Astrocyte (in vitro differentiated cells and primary cell): ENCODE data around the gene NDUFB8. TPM values are rescaled to one million over a fixed set of nuclear protein-coding genes. Genes with fewer than 3 reads are reported as not detected.

ENCODE experiments used
- DNase-seq: peaks from one replicate; pipeline ENCODE4 v3.0.0-alpha.2; 2010; ENCODE audit warnings: low read depth
- FAIRE-seq: peaks from 2 replicates; lab custom pipeline; 2011; peaks lifted over from hg19 to GRCh38; lab: Jason Lieb, UNC
- H2AFZ ChIP-seq: 2 replicates; pipeline ENCODE4 v1.6.0; 2012; ENCODE audit warnings: low read depth, low read length, inconsistent platforms
- H3K27ac ChIP-seq: 2 replicates; pipeline ENCODE4 v1.5.1; 2011; ENCODE audit warnings: low read depth, low read length, inconsistent platforms
- H3K27me3 ChIP-seq: 2 replicates; pipeline ENCODE4 v1.6.0; 2011; ENCODE audit warnings: low read length, inconsistent platforms; ENCODE audit not compliant: insufficient read depth
- H3K36me3 ChIP-seq: 2 replicates; pipeline ENCODE4 v1.5.1; 2011; ENCODE audit warnings: low read length, inconsistent platforms; ENCODE audit not compliant: insufficient read depth
- H3K4me1 ChIP-seq: 2 replicates; pipeline ENCODE4 v1.5.1; 2011; ENCODE audit warnings: low read length, inconsistent platforms; ENCODE audit not compliant: insufficient read depth
- H3K4me2 ChIP-seq: 2 replicates; pipeline ENCODE4 v1.6.0; 2012; ENCODE audit warnings: low read length, inconsistent platforms
- H3K4me3 ChIP-seq: 2 replicates; pipeline ENCODE4 v1.5.1; 2011; ENCODE audit warnings: low read depth, mild to moderate bottlenecking, low read length, inconsistent platforms; ENCODE audit not compliant: insufficient read depth
- H3K79me2 ChIP-seq: 2 replicates; pipeline ENCODE4 v1.6.0; 2012; ENCODE audit warnings: mild to moderate bottlenecking, low read length, inconsistent platforms; ENCODE audit not compliant: insufficient read depth
- H3K9ac ChIP-seq: 2 replicates; pipeline ENCODE4 v1.6.0; 2012; ENCODE audit warnings: mild to moderate bottlenecking, low read length, inconsistent platforms
- H3K9me3 ChIP-seq: 2 replicates; pipeline ENCODE4 v1.5.1; 2012; ENCODE audit warnings: low read depth, mild to moderate bottlenecking, low read length, inconsistent platforms; ENCODE audit not compliant: insufficient read depth
- H4K20me1 ChIP-seq: 2 replicates; pipeline ENCODE4 v1.6.0; 2012; ENCODE audit warnings: low read length, inconsistent platforms; ENCODE audit not compliant: insufficient read depth
- H3K27ac Mint-ChIP-seq: one replicate; pipeline ENCODE4 v1.8.0; 2021; ENCODE audit warnings: mild to moderate bottlenecking, mixed read lengths; ENCODE audit not compliant: unreplicated experiment
- H3K27me3 Mint-ChIP-seq: one replicate; pipeline ENCODE4 v1.8.0; 2021; ENCODE audit warnings: low read depth, mixed read lengths; ENCODE audit not compliant: unreplicated experiment
- H3K36me3 Mint-ChIP-seq: one replicate; pipeline ENCODE4 v1.8.0; 2021; ENCODE audit warnings: low read depth, mixed read lengths; ENCODE audit not compliant: unreplicated experiment
- H3K4me1 Mint-ChIP-seq: one replicate; pipeline ENCODE4 v1.8.0; 2021; ENCODE audit warnings: low read depth, mixed read lengths; ENCODE audit not compliant: unreplicated experiment
- H3K4me3 Mint-ChIP-seq: one replicate; pipeline ENCODE4 v1.8.0; 2021; ENCODE audit warnings: mild to moderate bottlenecking, moderate library complexity, mixed read lengths; ENCODE audit not compliant: unreplicated experiment
- H3K9me3 Mint-ChIP-seq: one replicate; pipeline ENCODE4 v1.8.0; 2021; ENCODE audit warnings: mild to moderate bottlenecking, mixed read lengths; ENCODE audit not compliant: unreplicated experiment
- CTCF ChIP-seq: IDR thresholded peaks from 2 replicates; pipeline ENCODE4 v1.5.1; 2011; ENCODE audit warnings: low read depth, mild to moderate bottlenecking, inconsistent platforms, low read length, moderate library complexity; ENCODE audit not compliant: insufficient read depth
- EZH2 ChIP-seq: IDR thresholded peaks from 2 replicates; pipeline ENCODE4 v1.6.1; 2012; ENCODE audit warnings: mild to moderate bottlenecking, low read length, inconsistent platforms; ENCODE audit not compliant: insufficient read depth
- total RNA-seq: library from RNA; stranded (reverse); gene quantifications from 2 replicates; pipeline ENCODE4 v1.2.1, GENCODE V29; 2021

NDUFB8 gene
- total RNA-seq, 1 donor from 2014 or later, result 155 TPM

- TF ChIP-seq CTCF, result no peak
- no peak for TF ChIP-seq EZH2
- H3K9ac ChIP-seq, result no peak overlapping the region
- Mint-ChIP-seq H3K4me1 (peaks cover 17% of the 10 kb centered on the region), H3K27ac (no peak overlapping the region), H3K36me3 (peaks cover 12% of the 10 kb centered on the region), H3K27me3 (no peaks in the 10 kb centered on the region), H3K4me3 (no peak overlapping the region), H3K9me3 (no peaks in the 10 kb centered on the region)
- H3K4me1 ChIP-seq, result peaks cover 26% of the 10 kb centered on the region
- H3K27ac ChIP-seq, result no peak overlapping the region
- no peaks in the 10 kb centered on the region for H3K9me3 ChIP-seq
- H3K79me2 ChIP-seq, result peaks cover 28% of the 10 kb centered on the region
- no peak overlapping the region for H2AFZ ChIP-seq
- FAIRE-seq (no peak), DNase-seq (no peak)
- H3K4me3 ChIP-seq, result no peak overlapping the region
- H3K27me3 ChIP-seq, result no peaks in the 10 kb centered on the region
- peaks cover 6% of the 10 kb centered on the region for H4K20me1 ChIP-seq
- peaks cover 17% of the 10 kb centered on the region for H3K36me3 ChIP-seq
- no peak overlapping the region for H3K4me2 ChIP-seq
These were observed 5.5 kb downstream of the NDUFB8 start for GRCh38 chr10:100524206-100524605.

GRCh38 chr10:100522945-100523344 lies 6.7 kb downstream of the NDUFB8 start:
- Histone ChIP-seq H3K9ac (no peak overlapping the region), H3K4me1 (peaks cover 22% of the 10 kb centered on the region), H3K9me3 (no peaks in the 10 kb centered on the region), H3K4me2 (peak overlapping the region; percentile 17), H4K20me1 (no peaks in the 10 kb centered on the region), H3K4me3 (no peak overlapping the region), H3K36me3 (peaks cover 17% of the 10 kb centered on the region), H3K79me2 (peaks cover 16% of the 10 kb centered on the region), H3K27ac (no peak overlapping the region), H3K27me3 (no peaks in the 10 kb centered on the region), H2AFZ (no peak overlapping the region)
- Mint-ChIP-seq H3K4me1 (peaks cover 17% of the 10 kb centered on the region), H3K9me3 (no peaks in the 10 kb centered on the region), H3K36me3 (peaks cover 12% of the 10 kb centered on the region), H3K27me3 (peaks cover 8% of the 10 kb centered on the region), H3K4me3 (no peak overlapping the region), H3K27ac (no peak overlapping the region)
- TF ChIP-seq EZH2 (no peak), CTCF (no peak)
- DNase-seq, result no peak
- no peak for FAIRE-seq

- FAIRE-seq (no peak), DNase-seq (no peak)
- Histone ChIP-seq H3K9ac (no peak overlapping the region), H3K4me2 (peak overlapping the region; percentile 17), H3K9me3 (no peaks in the 10 kb centered on the region), H3K27me3 (no peaks in the 10 kb centered on the region), H4K20me1 (no peaks in the 10 kb centered on the region), H3K79me2 (peaks cover 11% of the 10 kb centered on the region), H3K27ac (no peak overlapping the region), H3K4me1 (peaks cover 22% of the 10 kb centered on the region), H3K36me3 (peaks cover 17% of the 10 kb centered on the region), H3K4me3 (no peak overlapping the region), H2AFZ (no peak overlapping the region)
- Mint-ChIP-seq H3K4me3 (no peak overlapping the region), H3K4me1 (peaks cover 17% of the 10 kb centered on the region), H3K36me3 (peaks cover 12% of the 10 kb centered on the region), H3K27ac (no peak overlapping the region), H3K9me3 (no peaks in the 10 kb centered on the region), H3K27me3 (peaks cover 12% of the 10 kb centered on the region)
- no peak for TF ChIP-seq EZH2
- TF ChIP-seq CTCF, result no peak
These were observed 7.4 kb downstream of the NDUFB8 start for GRCh38 chr10:100522107-100522801.
